ENCODE data around the gene MTIF3.
"Not testable (repeated sequence)": the region's sequence is repeated elsewhere in the genome, so short reads cannot be mapped to it uniquely, and the experiment has no call there.

The MTIF3 gene

GRCh38 chr13:27408074-27408473, 42.3 kb downstream of the MTIF3 start:
- no peak for DNase-seq

- no peak for DNase-seq
Observed at GRCh38 chr13:27406178-27406939, 44.0 kb downstream of the MTIF3 start.

- no peak for DNase-seq
Observed at GRCh38 chr13:27405546-27406134, 44.7 kb downstream of the MTIF3 start.

GRCh38 chr13:27404680-27405079, 45.7 kb downstream of the MTIF3 start:
- DNase-seq: no peak

- no peak for DNase-seq
Observed at GRCh38 chr13:27403727-27404385, 46.5 kb downstream of the MTIF3 start.

GRCh38 chr13:27403203-27403678, 47.1 kb downstream of the MTIF3 start:
- DNase-seq: peak; percentile 40

GRCh38 chr13:27401210-27401609, 49.2 kb downstream of the MTIF3 start:
- DNase-seq: peak; percentile 63

GRCh38 chr13:27400405-27400804, 50.0 kb downstream of the MTIF3 start:
- DNase-seq: not testable (repeated sequence)

GRCh38 chr13:27398360-27398759, 52.0 kb downstream of the MTIF3 start:
- DNase-seq: no peak

GRCh38 chr13:27396252-27396846, 54.0 kb downstream of the MTIF3 start:
- no peak for DNase-seq

- no peak for DNase-seq
Observed at GRCh38 chr13:27395007-27395510, 55.3 kb downstream of the MTIF3 start.

- no peak for DNase-seq
Observed at GRCh38 chr13:27393101-27393500, 57.3 kb downstream of the MTIF3 start.

GRCh38 chr13:27391471-27391870, 58.9 kb downstream of the MTIF3 start:
- DNase-seq: no peak

GRCh38 chr13:27389891-27390290, 60.5 kb downstream of the MTIF3 start:
- DNase-seq: no peak

- no peak for DNase-seq
Observed at GRCh38 chr13:27388241-27388640, 62.1 kb downstream of the MTIF3 start.

Data from femur (tissue), 1 donor.